OCI-LY7 (cell line): ENCODE data around the gene DDX25.

Experiments
- CTCF ChIP-seq: fragments of 200-600 bp; sonication (generic); conservative IDR thresholded peaks from 2 replicates; pipeline ENCODE4 v1.5.1; 2014; ENCODE audit warnings: mild to moderate bottlenecking, antibody characterized with exemption, low read length, moderate library complexity, mixed read lengths
- EZH2phosphoT487 ChIP-seq: fragments of 200-600 bp; sonication (generic); IDR thresholded peaks from 2 replicates; pipeline ENCODE4 v1.6.1; 2018; ENCODE audit warnings: low read depth, borderline replicate concordance, mild to moderate bottlenecking, mixed run types, antibody characterized with exemption, low read length, moderate library complexity, mixed read lengths

GRCh38 chr11:125904678-125905077 lies 370 bp downstream of the DDX25 start:
- TF ChIP-seq CTCF, result no peak
- TF ChIP-seq EZH2phosphoT487, result no peak
